GM23338 (cell line): Measurements from ENCODE around the gene HLA-DPA1. TPM values are rescaled to one million over a fixed set of nuclear protein-coding genes. Genes with fewer than 3 reads are reported as not detected.

Source experiments
- ATAC-seq: fragments of 200-7000 bp; cut with Tn5 transposase; 3 replicates; pipeline ENCODE4 v1.9.1; 2020
- DNase-seq: peaks from one replicate; pipeline ENCODE4 v3.0.0-alpha.2; 2015; ENCODE audit warnings: low spot score
- H2AFZ ChIP-seq: fragments of 200-600 bp; sonication (generic); 2 replicates; pipeline ENCODE4 v1.8.0; 2016; ENCODE audit warnings: antibody characterized with exemption, mild to moderate bottlenecking, moderate library complexity
- H3F3A ChIP-seq: fragments of 200-600 bp; sonication (generic); replicated peaks from 2 replicates; pipeline ENCODE4 v1.8.0; 2017; ENCODE audit warnings: antibody characterized with exemption, mixed run types, low read depth
- H3K27ac ChIP-seq: fragments of 200-600 bp; sonication (generic); 2 replicates; pipeline ENCODE4 v1.6.1; 2016; ENCODE audit warnings: low read depth
- H3K27me3 ChIP-seq: fragments of 200-600 bp; sonication (generic); 2 replicates; pipeline ENCODE4 v1.8.0; 2016; ENCODE audit warnings: mild to moderate bottlenecking, mixed run types, moderate library complexity; ENCODE audit not compliant: insufficient read depth
- H3K36me3 ChIP-seq: fragments of 200-600 bp; sonication (generic); 2 replicates; pipeline ENCODE4 v1.8.0; 2016; ENCODE audit warnings: mild to moderate bottlenecking; ENCODE audit not compliant: insufficient read depth
- H3K4me1 ChIP-seq: fragments of 200-600 bp; sonication (generic); 2 replicates; pipeline ENCODE4 v1.8.0; 2016; ENCODE audit warnings: mild to moderate bottlenecking, moderate library complexity; ENCODE audit not compliant: insufficient read depth
- H3K4me2 ChIP-seq: fragments of 200-600 bp; sonication (generic); 2 replicates; pipeline ENCODE4 v1.7.1; 2017; ENCODE audit warnings: mixed run types
- H3K4me3 ChIP-seq: fragments of 200-600 bp; sonication (generic); 2 replicates; pipeline ENCODE4 v1.6.1; 2016; ENCODE audit warnings: mixed run types
- H3K79me2 ChIP-seq: fragments of 200-600 bp; sonication (generic); replicated peaks from 2 replicates; pipeline ENCODE4 v1.8.0; 2017; ENCODE audit warnings: mild to moderate bottlenecking; ENCODE audit not compliant: insufficient read depth
- H3K9me2 ChIP-seq: fragments of 200-600 bp; sonication (generic); 2 replicates; pipeline ENCODE4 v1.8.0; 2017; ENCODE audit not compliant: insufficient read depth
- H4K20me1 ChIP-seq: fragments of 200-600 bp; sonication (generic); replicated peaks from 2 replicates; pipeline ENCODE4 v1.8.0; 2017; ENCODE audit warnings: mild to moderate bottlenecking; ENCODE audit not compliant: insufficient read depth
- H3K27ac Mint-ChIP-seq: 2 replicates; pipeline ENCODE4 v1.8.0; 2020; ENCODE audit warnings: inconsistent platforms, mild to moderate bottlenecking, moderate library complexity, mixed read lengths
- H3K27me3 Mint-ChIP-seq: 3 replicates; pipeline ENCODE4 v1.8.0; 2022; ENCODE audit warnings: low read depth, mild to moderate bottlenecking, moderate library complexity, mixed read lengths, inconsistent platforms; ENCODE audit not compliant: insufficient read depth, poor library complexity
- H3K36me3 Mint-ChIP-seq: 3 replicates; pipeline ENCODE4 v1.8.0; 2021; ENCODE audit warnings: low read depth, mild to moderate bottlenecking, inconsistent platforms, moderate library complexity, mixed read lengths
- H3K4me1 Mint-ChIP-seq: 3 replicates; pipeline ENCODE4 v1.8.0; 2020; ENCODE audit warnings: mild to moderate bottlenecking, inconsistent platforms, mixed read lengths
- H3K4me3 Mint-ChIP-seq: 3 replicates; pipeline ENCODE4 v1.8.0; 2021; ENCODE audit warnings: moderate library complexity, mild to moderate bottlenecking, inconsistent platforms, mixed read lengths
- H3K9me3 Mint-ChIP-seq: 3 replicates; pipeline ENCODE4 v1.8.0; 2020; ENCODE audit warnings: moderate library complexity, mild to moderate bottlenecking, inconsistent platforms, mixed read lengths
- CREB1 ChIP-seq: fragments of 250-450 bp; sonication (Bioruptor Pico); IDR thresholded peaks from 2 replicates; pipeline ENCODE4 v1.5.0; 2020; ENCODE audit warnings: low read depth, mild to moderate bottlenecking, moderate library complexity
- EZH2phosphoT487 ChIP-seq: fragments of 200-600 bp; sonication (generic); IDR thresholded peaks from one replicate; pipeline ENCODE4 v1.8.1; 2018; ENCODE audit warnings: antibody characterized with exemption; ENCODE audit not compliant: unreplicated experiment
- JUNB ChIP-seq: IDR thresholded peaks from one replicate; pipeline ENCODE4 v1.6.1; 2016; ENCODE audit warnings: antibody characterized with exemption; ENCODE audit not compliant: unreplicated experiment
- NANOG ChIP-seq: IDR thresholded peaks from 2 replicates; pipeline ENCODE4 v1.6.1; 2016; ENCODE audit warnings: antibody characterized with exemption, borderline replicate concordance
- POLR2AphosphoS5 ChIP-seq: IDR thresholded peaks from 2 replicates; pipeline ENCODE4 v1.6.1; 2016; ENCODE audit warnings: antibody characterized with exemption, low read depth
- polyA plus RNA-seq: library from polyadenylated mRNA; unstranded; fragments of >200 nt; fragmentation: Nextera tagmentation; extraction: Ambion mirVana; gene quantifications from 2 replicates; pipeline ENCODE4 v1.2.1, GENCODE V29; 2016
- total RNA-seq: library from RNA; depleted of rRNA; stranded (reverse); fragments of >200 nt; shearing (Covaris generic); gene quantifications from 2 replicates; pipeline ENCODE4 v1.2.3, GENCODE V29; 2014
- TF ChIP-seq, protein P1 (sequence below): IDR thresholded peaks from 2 replicates; pipeline ENCODE4 v1.6.1; 2016; ENCODE audit warnings: antibody characterized with exemption
- TF ChIP-seq, protein P2 (sequence below): fragments of 250-450 bp; sonication (Bioruptor Pico); IDR thresholded peaks from 2 replicates; pipeline ENCODE4 v1.5.0; 2020; ENCODE audit warnings: mild to moderate bottlenecking, moderate library complexity
- TF ChIP-seq, protein P3 (sequence below), 2 experiments: fragments of 200-600 bp in 1 of 2; sonication (generic) in 1 of 2; conservative IDR thresholded peaks; 2 replicates each; pipeline versions ENCODE4 v1.5.1 to v1.6.1; 2016 to 2017; ENCODE audit warnings: antibody characterized with exemption in 2 of 2, low read depth in 2 of 2, mild to moderate bottlenecking in 2 of 2, moderate library complexity in 1 of 2
- TF ChIP-seq, protein P4 (sequence below): IDR thresholded peaks from one replicate; pipeline ENCODE4 v1.6.1; 2018; ENCODE audit warnings: antibody characterized with exemption; ENCODE audit not compliant: unreplicated experiment

HLA-DPA1 gene
- total and polyA plus RNA-seq, 2 experiments from 2014 or later: 4.1 to 6.9 TPM

DNA sequence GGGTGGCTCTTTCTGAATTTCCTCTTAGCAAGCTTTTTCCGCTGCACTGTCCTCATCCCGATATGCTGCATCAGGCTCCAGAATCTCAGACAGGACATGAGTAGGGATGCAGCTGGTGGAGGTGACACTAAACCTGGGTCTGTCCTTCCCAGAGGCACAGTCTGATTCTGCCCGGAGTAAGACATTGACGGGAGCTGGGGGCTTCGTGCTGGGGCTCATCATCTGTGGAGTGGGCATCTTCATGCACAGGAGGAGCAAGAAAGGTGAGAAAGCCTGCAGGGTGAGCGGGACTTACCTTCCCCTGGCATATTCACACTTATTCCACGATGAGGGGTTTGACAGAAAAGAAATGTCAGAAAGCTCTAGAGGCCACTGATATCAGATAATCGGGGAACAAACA lies 12.2 kb upstream of the HLA-DPA1 start:
- no peak overlapping the region for H3K27ac Mint-ChIP-seq
- H3K4me1 Mint-ChIP-seq: peaks cover 28% of the 10 kb centered on the region
- no peaks in the 10 kb centered on the region; the same call in 2 of the 3 replicates for H3K9me3 Mint-ChIP-seq
- Histone ChIP-seq H2AFZ (no peak overlapping the region), H3K27ac (no peak overlapping the region), H3K27me3 (peaks cover 5% of the 10 kb centered on the region), H3K79me2 (no peaks in the 10 kb centered on the region), H3K4me2 (no peak overlapping the region), H4K20me1 (no peaks in the 10 kb centered on the region), H3K36me3 (no peaks in the 10 kb centered on the region), H3K9me2 (no peaks in the 10 kb centered on the region), H3K4me3 (no peak overlapping the region), H3K4me1 (no peaks in the 10 kb centered on the region; the same call in 1 of the 2 replicates), H3F3A (0 out of 2 replicates have a peak, but pooled peaks cover 3% of the 10 kb centered on the region)
- H3K27me3 Mint-ChIP-seq: peaks cover 6% of the 10 kb centered on the region
- DNase-seq: no peak
- TF ChIP-seq CREB1 (CRISPR knock-in tag) (no peak), EZH2phosphoT487 (no peak), NANOG (no peak), POLR2AphosphoS5 (no peak), JUNB (no peak)
- TF ChIP-seq, protein P1, sequence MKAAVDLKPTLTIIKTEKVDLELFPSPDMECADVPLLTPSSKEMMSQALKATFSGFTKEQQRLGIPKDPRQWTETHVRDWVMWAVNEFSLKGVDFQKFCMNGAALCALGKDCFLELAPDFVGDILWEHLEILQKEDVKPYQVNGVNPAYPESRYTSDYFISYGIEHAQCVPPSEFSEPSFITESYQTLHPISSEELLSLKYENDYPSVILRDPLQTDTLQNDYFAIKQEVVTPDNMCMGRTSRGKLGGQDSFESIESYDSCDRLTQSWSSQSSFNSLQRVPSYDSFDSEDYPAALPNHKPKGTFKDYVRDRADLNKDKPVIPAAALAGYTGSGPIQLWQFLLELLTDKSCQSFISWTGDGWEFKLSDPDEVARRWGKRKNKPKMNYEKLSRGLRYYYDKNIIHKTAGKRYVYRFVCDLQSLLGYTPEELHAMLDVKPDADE: no peak
- TF ChIP-seq, protein P2, sequence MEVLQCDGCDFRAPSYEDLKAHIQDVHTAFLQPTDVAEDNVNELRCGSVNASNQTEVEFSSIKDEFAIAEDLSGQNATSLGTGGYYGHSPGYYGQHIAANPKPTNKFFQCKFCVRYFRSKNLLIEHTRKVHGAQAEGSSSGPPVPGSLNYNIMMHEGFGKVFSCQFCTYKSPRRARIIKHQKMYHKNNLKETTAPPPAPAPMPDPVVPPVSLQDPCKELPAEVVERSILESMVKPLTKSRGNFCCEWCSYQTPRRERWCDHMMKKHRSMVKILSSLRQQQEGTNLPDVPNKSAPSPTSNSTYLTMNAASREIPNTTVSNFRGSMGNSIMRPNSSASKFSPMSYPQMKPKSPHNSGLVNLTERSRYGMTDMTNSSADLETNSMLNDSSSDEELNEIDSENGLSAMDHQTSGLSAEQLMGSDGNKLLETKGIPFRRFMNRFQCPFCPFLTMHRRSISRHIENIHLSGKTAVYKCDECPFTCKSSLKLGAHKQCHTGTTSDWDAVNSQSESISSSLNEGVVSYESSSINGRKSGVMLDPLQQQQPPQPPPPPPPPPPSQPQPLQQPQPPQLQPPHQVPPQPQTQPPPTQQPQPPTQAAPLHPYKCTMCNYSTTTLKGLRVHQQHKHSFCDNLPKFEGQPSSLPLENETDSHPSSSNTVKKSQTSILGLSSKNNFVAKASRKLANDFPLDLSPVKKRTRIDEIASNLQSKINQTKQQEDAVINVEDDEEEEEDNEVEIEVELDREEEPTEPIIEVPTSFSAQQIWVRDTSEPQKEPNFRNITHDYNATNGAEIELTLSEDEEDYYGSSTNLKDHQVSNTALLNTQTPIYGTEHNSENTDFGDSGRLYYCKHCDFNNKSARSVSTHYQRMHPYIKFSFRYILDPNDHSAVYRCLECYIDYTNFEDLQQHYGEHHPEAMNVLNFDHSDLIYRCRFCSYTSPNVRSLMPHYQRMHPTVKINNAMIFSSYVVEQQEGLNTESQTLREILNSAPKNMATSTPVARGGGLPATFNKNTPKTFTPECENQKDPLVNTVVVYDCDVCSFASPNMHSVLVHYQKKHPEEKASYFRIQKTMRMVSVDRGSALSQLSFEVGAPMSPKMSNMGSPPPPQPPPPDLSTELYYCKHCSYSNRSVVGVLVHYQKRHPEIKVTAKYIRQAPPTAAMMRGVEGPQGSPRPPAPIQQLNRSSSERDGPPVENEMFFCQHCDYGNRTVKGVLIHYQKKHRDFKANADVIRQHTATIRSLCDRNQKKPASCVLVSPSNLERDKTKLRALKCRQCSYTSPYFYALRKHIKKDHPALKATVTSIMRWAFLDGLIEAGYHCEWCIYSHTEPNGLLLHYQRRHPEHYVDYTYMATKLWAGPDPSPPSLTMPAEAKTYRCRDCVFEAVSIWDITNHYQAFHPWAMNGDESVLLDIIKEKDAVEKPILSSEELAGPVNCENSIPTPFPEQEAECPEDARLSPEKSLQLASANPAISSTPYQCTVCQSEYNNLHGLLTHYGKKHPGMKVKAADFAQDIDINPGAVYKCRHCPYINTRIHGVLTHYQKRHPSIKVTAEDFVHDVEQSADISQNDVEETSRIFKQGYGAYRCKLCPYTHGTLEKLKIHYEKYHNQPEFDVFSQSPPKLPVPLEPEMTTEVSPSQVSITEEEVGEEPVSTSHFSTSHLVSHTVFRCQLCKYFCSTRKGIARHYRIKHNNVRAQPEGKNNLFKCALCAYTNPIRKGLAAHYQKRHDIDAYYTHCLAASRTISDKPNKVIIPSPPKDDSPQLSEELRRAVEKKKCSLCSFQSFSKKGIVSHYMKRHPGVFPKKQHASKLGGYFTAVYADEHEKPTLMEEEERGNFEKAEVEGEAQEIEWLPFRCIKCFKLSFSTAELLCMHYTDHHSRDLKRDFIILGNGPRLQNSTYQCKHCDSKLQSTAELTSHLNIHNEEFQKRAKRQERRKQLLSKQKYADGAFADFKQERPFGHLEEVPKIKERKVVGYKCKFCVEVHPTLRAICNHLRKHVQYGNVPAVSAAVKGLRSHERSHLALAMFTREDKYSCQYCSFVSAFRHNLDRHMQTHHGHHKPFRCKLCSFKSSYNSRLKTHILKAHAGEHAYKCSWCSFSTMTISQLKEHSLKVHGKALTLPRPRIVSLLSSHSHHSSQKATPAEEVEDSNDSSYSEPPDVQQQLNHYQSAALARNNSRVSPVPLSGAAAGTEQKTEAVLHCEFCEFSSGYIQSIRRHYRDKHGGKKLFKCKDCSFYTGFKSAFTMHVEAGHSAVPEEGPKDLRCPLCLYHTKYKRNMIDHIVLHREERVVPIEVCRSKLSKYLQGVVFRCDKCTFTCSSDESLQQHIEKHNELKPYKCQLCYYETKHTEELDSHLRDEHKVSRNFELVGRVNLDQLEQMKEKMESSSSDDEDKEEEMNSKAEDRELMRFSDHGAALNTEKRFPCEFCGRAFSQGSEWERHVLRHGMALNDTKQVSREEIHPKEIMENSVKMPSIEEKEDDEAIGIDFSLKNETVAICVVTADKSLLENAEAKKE (CRISPR knock-in tag): no peak
- TF ChIP-seq, protein P3, sequence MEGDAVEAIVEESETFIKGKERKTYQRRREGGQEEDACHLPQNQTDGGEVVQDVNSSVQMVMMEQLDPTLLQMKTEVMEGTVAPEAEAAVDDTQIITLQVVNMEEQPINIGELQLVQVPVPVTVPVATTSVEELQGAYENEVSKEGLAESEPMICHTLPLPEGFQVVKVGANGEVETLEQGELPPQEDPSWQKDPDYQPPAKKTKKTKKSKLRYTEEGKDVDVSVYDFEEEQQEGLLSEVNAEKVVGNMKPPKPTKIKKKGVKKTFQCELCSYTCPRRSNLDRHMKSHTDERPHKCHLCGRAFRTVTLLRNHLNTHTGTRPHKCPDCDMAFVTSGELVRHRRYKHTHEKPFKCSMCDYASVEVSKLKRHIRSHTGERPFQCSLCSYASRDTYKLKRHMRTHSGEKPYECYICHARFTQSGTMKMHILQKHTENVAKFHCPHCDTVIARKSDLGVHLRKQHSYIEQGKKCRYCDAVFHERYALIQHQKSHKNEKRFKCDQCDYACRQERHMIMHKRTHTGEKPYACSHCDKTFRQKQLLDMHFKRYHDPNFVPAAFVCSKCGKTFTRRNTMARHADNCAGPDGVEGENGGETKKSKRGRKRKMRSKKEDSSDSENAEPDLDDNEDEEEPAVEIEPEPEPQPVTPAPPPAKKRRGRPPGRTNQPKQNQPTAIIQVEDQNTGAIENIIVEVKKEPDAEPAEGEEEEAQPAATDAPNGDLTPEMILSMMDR (conservative IDR thresholded peaks at IDR 0.05; ENCODE audit: low read depth in 2 of 2): no peak
- TF ChIP-seq, protein P4, sequence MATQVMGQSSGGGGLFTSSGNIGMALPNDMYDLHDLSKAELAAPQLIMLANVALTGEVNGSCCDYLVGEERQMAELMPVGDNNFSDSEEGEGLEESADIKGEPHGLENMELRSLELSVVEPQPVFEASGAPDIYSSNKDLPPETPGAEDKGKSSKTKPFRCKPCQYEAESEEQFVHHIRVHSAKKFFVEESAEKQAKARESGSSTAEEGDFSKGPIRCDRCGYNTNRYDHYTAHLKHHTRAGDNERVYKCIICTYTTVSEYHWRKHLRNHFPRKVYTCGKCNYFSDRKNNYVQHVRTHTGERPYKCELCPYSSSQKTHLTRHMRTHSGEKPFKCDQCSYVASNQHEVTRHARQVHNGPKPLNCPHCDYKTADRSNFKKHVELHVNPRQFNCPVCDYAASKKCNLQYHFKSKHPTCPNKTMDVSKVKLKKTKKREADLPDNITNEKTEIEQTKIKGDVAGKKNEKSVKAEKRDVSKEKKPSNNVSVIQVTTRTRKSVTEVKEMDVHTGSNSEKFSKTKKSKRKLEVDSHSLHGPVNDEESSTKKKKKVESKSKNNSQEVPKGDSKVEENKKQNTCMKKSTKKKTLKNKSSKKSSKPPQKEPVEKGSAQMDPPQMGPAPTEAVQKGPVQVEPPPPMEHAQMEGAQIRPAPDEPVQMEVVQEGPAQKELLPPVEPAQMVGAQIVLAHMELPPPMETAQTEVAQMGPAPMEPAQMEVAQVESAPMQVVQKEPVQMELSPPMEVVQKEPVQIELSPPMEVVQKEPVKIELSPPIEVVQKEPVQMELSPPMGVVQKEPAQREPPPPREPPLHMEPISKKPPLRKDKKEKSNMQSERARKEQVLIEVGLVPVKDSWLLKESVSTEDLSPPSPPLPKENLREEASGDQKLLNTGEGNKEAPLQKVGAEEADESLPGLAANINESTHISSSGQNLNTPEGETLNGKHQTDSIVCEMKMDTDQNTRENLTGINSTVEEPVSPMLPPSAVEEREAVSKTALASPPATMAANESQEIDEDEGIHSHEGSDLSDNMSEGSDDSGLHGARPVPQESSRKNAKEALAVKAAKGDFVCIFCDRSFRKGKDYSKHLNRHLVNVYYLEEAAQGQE: no peak
- peaks cover 22% of the 10 kb centered on the region for H3K36me3 Mint-ChIP-seq
- H3K4me3 Mint-ChIP-seq: no peak overlapping the region
- ATAC-seq: no peak
